GM12865 (cell line): Measurements from ENCODE around the gene KLHDC3.

Experiments
- DNase-seq: peaks from one replicate; pipeline ENCODE4 v3.0.0; 2010; ENCODE audit warnings: low read depth
- H3K4me3 ChIP-seq: 2 replicates; pipeline ENCODE4 v1.5.1; 2011; ENCODE audit warnings: mild to moderate bottlenecking, low read depth, low read length, control low read depth
- TF ChIP-seq, protein P1 (sequence below): IDR thresholded peaks from 2 replicates; pipeline ENCODE4 v1.5.1; 2011; ENCODE audit warnings: low read length, control low read depth, low read depth, inconsistent platforms; ENCODE audit not compliant: insufficient read depth; ENCODE audit errors: missing control alignments

KLHDC3 gene

DNA sequence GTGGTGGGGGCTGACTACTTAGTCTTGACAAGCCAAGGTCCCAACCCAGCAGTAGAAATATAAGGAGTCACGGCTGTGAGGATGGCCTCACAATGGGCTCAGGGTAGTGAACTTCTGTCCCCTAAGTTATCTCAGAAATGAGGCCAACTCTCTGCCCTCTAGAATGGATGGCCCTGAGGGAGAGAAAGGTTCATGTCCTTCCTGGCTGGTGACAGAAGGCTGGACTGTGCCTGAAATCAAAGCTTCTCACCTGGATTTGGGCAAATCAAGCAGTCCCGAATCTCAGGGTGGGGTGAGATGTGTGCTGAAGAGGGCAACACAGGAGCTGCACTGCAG lies 20.1 kb downstream of the KLHDC3 start:
- TF ChIP-seq, protein P1, sequence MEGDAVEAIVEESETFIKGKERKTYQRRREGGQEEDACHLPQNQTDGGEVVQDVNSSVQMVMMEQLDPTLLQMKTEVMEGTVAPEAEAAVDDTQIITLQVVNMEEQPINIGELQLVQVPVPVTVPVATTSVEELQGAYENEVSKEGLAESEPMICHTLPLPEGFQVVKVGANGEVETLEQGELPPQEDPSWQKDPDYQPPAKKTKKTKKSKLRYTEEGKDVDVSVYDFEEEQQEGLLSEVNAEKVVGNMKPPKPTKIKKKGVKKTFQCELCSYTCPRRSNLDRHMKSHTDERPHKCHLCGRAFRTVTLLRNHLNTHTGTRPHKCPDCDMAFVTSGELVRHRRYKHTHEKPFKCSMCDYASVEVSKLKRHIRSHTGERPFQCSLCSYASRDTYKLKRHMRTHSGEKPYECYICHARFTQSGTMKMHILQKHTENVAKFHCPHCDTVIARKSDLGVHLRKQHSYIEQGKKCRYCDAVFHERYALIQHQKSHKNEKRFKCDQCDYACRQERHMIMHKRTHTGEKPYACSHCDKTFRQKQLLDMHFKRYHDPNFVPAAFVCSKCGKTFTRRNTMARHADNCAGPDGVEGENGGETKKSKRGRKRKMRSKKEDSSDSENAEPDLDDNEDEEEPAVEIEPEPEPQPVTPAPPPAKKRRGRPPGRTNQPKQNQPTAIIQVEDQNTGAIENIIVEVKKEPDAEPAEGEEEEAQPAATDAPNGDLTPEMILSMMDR: no peak
- DNase-seq: no peak

DNA sequence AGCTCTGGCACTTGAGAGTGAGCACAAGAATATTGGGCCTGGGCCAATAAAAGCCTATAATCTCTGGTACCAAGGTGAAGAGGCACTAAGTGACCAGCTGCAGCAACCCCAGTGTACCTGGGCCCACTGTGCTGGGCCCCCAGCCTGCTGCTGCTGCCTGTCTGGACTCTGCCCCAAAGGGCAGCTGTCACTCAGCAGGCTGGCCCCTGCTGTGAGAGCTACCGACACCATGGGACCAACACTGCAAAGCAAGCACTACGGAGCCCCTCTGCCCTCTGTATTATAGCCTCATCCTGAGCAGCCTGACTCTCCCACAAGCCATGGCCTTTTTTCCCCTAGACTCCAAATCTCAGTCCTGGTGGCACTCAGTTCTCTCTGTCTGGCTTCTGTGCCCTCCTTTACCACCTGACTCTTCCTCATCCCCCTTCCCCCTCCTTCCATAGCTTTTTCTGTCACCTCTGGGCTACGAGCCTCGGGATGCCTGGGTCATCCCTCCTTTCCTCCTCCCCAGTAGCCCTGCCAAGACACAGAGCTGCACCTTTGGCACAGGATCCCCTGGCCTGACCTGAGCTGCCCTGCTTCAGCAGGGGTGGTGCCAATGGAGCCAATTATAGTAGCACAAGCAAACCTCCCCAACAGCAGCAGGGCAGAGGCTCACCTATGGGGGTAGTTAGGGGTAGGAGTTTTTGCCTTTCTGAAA lies 21.6 kb downstream of the KLHDC3 start:
- DNase-seq: no peak
- TF ChIP-seq, protein P1: no peak
- H3K4me3 ChIP-seq: no peak overlapping the region

More for the DNA sequence above, 20.1 kb downstream of the KLHDC3 start:
- H3K4me3 ChIP-seq: no peak overlapping the region

DNA sequence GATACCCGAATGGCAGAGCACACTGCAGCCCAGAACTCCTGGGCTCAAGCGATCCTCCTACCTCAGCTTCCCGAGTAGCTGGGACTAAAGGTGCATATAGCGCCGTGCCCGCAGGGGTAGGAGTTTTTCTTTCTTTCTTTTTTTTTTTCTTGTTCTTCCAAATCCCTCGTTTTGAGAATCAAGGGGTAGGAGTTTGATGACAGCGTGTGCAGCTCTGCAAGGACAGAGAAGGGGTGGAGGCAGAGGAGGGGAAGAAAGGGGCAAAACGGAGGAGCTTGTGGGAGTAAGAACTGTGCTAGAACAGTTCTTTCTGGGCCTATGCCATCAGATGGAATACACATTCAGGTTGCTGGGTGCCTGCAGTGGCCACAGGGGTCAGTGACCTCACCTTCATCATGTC lies 22.7 kb downstream of the KLHDC3 start:
- no peak for DNase-seq
- H3K4me3 ChIP-seq: no peak overlapping the region
- TF ChIP-seq, protein P1: no peak

DNA sequence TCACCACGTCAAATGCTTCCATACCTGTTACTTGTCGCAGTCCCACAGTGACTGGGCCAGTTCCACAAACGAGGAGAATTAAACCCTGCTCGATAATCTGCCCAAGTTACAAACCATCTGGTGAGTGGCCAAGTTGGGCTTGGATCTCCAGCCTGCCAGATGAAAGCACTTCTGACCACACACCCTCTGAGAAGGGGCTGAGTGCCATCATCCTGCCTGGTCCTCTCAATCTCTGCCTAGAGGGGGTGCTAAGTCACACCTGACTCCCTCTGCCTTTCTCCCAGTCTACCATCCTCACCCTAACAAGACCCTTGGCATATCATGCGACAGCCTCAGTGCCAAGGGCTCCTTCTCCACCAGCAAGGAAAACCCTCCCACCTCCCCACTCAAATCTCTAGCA lies 23.1 kb downstream of the KLHDC3 start:
- TF ChIP-seq, protein P1: no peak

DNA sequence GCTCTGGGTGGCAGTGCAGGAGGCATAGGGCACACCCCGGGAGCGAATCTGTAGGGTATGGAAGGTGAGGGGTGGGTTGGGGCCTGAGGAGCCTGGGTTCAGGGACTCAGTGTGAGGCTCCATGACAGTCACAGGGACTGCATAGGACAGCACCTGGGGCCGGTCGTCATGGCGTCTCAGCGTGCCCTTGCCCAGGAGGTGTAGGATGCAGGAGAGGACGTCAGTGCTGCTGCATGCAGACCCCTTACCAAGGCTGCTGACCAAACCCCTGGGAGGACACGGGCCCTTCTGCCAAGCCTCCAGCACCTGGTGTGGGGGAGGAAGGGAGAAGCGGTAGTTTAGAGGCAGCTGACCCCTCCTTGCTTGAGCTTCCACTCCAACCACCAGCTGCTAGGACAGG lies 23.7 kb downstream of the KLHDC3 start:
- no peak for DNase-seq
- TF ChIP-seq, protein P1: no peak
- H3K4me3 ChIP-seq: no peak overlapping the region

More for the DNA sequence above, 23.1 kb downstream of the KLHDC3 start:
- H3K4me3 ChIP-seq: no peak overlapping the region
- DNase-seq: no peak

DNA sequence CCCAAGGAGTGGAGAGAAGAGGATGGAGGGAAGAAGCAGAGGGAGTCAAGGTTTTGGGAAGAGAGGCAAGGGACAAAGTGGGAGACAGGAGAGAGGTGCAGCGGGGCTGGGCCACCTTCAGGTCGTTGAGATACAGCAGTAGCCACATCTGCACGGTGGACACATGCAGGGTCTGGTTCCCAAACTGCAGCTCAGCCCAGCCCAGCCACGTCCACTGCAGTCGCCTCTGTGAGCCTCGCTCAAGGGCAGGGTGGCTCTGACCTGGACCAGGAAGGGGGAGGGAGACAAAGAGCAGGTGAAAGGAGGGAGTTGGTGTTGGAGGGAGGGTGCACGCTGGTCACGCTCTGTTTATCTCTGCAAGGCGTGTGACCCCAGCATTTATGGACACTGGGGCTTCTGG lies 24.7 kb downstream of the KLHDC3 start:
- H3K4me3 ChIP-seq: no peak overlapping the region
- TF ChIP-seq, protein P1: no peak

More for the DNA sequence above, 24.7 kb downstream of the KLHDC3 start:
- DNase-seq: no peak
